GM18861 (cell line): ENCODE results near the gene CHRNA1.
A peak's percentile ranks its signal among the peaks of the same experiment; 100 is the strongest.

Experiments
- ATAC-seq: cut with Tn5 transposase; IDR thresholded peaks from one replicate; pipeline ENCODE4 v1.9.1; 2021; ENCODE audit not compliant: unreplicated experiment

CHRNA1 gene

DNA sequence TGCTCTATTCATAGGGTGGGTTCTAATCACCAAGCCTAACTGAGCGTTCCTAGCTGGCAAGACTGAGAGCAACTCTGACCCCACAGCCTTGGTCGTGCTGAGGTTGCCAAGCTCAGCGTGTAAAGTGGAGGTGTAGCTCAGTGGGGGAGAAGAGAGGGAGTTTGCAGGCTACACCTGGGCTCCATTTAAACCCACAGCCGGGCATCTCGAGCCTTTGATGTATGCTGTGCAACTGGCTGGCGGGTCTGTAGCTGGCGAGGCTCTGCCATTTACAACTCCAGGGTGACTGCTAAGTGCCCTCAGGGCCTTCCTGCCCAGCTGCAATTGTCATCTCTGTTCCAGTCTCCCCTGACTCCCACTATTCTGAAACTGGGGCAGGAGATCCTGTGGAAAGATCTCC, 20.0 kb upstream of the CHRNA1 start:
- no peak for ATAC-seq

DNA sequence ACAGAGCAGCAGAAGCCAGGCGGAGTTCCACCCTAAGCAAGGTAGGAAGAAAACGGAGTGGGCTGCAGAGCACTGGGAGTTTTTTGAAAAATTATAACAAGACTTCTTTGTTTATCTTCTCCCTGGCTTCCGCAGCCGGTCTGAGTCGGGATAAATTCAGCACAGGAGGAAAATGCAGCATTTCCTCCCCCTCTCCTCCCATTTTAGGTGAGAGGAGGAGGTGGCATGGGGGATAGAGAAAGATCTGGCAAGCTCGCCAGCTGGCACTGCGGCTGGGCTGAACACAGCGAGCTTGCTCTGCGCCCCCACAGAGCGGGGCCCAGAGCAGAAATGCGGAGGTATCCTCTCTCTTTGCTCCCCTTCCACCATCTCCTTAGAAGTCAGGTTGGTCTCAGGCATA, 17.7 kb upstream of the CHRNA1 start:
- ATAC-seq = no peak

DNA sequence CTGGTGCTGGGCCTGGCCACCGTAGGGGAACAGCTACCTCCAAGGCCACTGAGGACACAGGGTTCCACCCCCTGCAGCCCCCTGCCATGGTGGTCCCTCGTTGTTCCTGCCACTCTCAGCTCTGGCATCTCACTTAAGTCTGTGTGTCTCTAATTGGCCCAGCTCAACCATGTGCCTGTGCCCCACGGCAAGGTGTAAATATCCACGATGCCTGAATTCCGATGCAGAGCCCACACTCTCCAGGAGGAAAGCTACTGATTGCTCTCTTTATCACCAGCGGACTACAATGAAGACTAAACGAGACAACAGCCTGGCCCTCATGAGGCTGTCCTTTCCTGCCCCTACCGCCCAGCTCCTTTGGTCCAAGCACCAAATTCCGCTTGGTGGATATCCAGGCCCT, 17.0 kb upstream of the CHRNA1 start:
- no peak for ATAC-seq

DNA sequence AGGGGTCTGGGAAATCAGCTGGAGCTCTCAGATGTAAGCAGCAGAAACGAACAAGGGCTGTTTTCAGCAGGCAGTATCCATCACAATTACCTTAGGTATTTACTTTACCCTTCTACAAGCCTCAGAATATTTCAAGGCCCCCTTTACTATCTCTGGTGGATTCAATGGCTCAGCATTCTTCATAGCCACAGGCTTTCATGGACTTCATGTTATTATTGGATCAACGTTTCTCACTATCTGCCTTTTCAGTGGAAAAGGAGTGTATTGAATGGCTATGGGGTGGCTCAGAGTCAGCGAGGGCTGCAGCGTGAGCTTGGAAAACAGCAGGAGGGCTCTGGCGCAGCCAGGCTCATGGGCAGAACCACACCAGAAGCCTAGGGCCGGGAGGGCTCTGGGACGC, 16.6 kb upstream of the CHRNA1 start:
- no peak for ATAC-seq

DNA sequence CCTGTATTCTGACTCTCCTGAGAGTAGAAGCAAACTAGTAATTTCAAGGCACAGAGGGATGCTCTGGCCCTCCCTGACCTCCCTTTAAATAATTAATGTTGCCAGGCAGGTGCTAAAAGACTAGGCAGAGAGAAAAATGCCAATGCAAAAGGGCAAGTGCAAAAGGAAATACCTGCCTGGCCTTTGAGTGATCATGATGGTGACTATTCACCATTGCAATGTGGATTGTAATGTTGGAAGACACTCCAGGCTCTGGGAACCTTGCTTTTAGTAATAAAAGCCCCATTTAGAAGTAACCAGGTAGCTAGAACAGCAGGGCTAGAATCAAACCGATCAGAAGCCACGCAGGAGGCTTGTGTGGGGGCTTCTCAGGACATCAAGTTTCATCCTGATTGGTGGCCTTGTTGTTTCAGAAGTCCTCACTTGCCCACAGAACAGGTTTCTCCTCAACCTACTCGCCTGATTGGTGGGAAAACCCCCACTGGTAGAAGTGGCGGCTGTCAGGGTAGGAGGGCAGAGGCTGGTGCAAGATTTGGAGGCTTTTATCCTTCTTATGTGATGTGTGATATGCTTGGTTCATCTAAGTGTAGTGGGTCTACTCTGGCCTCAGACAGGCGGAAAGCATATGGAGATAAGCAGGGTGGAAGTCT, 16.0 kb upstream of the CHRNA1 start:
- no peak for ATAC-seq

DNA sequence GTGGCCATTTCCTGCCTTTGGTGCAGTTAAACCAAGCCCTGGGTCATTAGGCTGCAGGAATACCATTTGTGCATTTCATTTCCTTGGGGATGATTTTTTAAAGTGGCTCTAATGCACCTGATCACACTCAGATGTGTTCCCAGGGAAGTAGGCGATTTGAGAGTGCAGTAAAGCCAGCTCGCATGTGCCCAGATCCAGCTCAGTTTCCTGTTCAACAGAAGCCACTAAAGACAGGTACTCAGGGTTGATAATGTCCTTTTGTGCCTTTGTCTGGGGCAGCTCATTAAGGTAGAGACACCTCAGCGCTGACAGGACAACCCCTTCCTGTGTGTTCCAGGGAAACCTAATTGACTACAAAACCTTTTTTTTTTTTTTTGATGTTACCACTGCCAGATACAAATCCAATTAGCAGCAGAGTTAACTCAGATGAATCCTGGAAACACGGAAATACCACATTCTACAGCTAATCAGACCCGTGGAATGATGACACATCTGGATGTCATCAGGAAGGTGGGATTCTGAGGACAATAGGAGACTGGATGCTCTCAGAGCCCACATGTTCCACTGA, 15.2 kb upstream of the CHRNA1 start:
- ATAC-seq = no peak

DNA sequence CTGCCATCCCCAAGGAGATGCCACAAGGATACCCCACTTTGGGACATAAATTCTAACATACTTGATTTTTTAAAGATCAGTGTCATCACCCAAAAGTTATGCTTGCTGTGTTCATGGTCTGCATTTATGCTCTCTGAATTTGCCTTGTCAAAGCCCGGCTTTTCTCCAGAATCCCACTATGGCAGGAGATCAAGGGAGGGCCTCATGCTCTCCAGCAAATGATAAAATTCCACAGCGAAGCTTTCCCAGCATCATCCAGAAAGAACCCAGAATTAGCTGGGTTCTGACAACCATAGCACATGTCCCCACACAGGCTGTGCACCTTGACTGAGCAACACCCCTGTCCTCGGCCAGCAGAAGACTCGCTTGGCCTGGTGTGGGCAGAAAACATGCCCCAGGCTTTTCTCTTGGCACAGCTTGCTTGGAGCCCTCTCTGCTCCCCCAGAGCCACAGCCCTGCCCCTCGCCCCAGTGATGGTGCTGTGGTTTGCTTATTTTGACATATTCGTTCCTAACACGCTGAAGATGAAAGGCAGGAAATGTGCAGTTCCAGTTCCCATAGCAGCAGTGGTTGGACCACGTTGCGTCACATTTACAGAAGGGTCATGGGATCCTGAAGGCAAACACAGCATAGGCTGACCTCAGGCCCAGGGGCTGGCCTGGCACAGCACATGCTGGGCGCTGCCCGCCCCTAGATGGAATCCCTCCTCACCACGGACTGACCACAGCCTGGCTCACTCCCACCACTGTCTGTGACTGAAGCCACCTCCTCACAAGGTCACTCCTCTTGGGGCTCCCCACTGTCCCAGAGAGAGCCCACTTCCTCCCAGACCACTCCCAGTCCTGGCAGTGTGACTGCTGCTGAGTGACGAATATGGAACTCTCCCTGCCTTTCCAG, 14.1 kb upstream of the CHRNA1 start:
- ATAC-seq = peak; percentile 50

DNA sequence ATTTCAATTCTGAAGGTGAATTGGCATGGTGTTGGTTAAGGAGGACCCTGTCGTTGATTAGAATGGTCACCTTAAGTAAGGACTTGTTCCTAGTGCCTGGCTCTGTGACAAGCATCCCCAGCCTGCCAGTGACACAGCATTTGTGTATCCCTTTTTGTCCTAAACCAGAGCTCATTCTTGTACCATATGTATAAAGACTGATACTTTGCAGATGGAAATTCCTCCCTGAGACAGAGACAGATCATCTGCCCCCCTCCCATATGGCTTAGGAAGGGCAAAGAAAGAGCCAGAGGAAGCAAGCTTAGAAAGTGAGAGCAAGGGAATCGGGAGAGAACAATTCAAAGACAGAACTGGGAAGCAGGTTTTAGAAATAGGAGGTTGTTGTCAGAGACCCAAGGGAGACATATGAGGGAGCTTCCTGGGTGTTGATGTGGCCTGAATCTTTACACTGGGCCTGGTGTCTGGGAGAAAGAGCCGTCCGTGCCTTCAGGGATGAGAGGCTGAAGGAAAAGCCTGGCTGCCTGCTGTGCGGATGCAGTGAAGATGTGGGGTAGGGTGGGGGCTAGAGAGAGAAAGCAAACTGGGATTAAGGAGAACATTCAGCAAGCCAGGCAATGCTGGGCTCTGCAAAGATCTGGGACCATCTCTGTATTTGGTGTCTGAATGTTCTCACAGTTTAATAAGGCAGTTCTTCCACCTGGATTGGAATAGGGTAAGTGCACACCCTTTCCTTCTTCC, 13.2 kb upstream of the CHRNA1 start:
- ATAC-seq = no peak

DNA sequence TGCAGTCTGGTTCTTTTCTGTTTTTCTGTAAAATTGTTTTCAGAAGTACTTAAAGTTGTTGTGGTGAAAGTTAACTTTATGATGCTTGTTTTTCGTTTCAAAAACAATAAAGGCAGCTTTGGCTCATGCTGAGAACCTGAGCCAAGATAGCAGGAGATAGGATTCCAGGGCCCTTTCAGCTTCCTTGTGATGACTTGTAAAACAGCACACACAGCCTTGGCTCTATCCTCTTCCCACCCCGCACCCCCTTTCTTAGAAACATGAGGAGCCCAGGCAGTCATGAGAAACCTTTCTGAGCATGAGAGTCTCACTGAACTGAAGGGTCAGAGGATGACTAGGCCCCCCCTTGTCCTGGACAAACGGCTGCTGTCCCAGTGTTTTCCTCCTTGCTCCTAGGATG, 12.4 kb upstream of the CHRNA1 start:
- no peak for ATAC-seq

DNA sequence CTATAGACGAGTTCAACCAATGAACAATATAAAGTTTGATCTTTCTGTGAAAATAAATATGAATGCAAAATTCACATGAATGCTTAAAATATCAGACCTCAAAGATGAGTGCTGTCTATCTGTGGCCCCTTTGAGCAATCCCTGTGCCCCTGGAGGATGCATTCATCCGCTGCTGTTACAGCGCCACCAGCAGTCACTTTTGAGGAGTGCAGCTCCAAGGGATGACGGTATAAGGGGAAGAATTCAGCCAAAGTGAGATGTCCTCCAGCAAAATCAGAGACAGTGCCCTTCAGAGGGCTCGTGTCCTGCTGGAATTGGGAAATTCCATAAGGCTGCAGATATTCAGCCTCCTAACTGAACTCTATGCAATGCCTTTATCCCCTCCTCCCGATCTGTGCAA, 12.0 kb upstream of the CHRNA1 start:
- ATAC-seq = no peak

DNA sequence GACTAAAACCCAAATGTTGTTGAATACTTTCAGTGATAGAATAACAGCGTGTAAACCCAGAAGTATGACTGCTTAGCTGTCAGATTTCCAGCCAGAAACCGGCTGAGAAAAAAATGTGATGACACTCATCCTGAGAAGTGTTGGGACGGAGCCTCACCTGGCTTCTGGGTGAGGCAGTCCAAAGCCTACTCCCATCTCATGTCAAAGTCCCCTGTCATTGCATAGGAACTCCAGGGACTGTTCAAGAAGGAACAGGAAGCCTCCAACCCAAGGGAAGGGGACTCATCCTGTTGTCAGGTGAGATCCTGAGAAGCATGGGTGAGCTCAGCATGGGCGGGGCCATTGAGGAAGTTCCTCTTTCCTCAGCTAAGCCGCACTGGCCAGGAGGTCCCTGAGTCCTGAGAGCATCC, 11.3 kb upstream of the CHRNA1 start:
- no peak for ATAC-seq

DNA sequence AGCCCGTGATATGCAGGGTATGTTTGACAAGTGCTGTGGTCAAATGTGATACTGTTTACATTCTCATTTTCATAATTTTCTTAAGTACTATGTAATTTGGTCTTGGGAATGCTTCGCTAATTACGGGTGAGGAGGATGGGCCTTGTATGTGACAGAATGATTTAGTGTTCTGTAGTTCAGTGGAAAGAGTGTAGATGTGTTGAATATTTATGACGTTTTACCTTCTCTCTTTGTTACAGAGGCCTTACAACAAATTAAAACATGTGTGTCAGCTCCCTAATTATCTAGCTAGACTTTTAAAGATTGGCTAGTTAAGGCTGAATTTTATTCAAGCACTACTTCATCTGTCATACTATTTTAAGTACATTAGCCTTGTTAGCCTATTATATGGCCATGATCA, 10.6 kb upstream of the CHRNA1 start:
- ATAC-seq = no peak

DNA sequence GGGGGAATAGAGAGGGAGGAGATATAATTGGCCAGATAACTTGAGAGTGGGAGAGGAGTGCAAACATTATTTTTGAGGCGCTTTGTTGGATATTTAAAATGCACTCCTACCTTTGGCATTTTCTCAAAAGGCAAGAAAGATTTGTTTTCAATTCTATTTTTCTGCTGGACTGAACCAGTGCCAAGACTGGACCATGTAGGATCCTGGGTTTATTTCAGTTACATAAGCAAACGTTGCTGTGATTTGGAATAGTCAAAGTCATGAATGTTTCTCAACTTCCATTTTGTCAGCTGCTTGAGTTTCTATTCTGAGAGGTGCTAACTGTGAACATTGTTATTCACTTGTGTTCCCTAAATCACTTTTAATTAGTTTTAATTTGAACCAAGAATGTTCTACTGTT, 8.9 kb upstream of the CHRNA1 start:
- no peak for ATAC-seq

DNA sequence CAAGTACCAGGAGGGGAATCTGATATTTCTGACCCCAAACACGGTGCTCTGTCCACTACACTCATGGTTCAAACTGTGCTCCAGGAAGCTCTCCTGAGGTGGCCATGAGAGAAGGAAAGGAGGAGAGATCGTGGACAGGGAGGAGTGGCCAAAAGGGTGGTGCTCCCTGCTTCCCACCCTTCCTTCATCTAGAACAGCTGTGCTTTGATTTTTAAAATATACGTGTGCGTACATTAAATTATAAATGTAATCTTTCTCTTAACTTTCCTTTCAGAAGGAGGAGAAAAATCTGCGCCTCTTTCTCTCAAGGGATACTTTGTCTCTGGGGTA, 8.2 kb upstream of the CHRNA1 start:
- no peak for ATAC-seq

DNA sequence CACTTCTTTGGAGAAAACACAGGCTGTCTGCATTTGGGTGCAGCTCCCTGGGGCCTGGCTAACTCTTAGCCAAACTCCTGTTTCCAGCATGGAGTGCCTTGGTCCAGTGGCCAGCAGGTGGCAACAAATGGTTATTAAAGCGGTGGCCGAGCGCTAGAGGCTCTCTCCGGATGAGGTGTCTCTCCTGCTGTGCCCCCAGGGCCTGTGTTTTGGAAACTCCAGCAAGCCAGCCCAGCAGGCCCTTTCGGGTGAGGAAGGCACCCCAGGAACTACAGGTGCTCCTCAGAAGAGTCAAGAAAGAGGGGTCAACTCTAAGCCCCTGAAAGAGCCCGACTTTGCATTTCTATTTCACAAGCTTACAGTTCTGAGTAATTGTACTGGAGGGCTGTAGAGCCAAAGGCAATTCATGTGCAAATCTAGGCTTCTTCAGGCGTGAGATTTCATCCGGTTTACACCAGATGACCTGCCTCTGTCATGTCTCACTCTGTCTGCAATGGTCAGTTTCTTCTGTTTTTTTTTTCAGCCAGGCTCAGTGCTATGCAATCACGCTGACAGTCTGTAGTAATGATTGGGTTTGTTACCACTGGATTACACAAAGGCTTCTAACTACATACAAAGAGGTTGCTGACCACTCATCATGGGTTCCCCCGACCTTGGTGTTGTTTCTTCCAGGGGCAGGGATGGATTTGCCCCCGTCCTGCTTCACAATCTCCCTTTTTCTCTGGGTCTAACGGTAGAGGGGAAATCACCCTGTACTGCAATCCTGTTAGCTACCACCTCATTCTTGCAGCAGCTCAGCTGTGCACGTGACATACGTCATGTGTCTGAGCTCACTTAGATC, 7.6 kb upstream of the CHRNA1 start:
- no peak for ATAC-seq

DNA sequence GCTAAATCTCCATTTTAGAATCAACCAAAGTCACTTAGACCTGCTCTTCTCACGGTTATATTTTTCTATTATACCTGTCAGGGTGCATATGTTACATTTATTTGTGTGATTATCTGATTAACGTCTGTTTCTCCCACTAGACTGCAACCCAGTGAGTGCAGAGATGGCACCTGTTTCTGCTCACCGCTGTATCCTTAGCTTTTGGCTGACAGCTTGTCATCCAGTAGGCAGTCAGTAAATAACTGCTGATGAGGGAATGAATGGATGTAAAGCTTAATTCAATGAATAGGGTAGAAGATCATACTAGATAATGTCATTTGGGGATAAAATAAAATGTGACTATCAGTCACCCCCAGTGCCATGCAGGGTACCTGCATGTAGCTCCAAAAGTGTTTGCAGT, 6.9 kb upstream of the CHRNA1 start:
- ATAC-seq = no peak

DNA sequence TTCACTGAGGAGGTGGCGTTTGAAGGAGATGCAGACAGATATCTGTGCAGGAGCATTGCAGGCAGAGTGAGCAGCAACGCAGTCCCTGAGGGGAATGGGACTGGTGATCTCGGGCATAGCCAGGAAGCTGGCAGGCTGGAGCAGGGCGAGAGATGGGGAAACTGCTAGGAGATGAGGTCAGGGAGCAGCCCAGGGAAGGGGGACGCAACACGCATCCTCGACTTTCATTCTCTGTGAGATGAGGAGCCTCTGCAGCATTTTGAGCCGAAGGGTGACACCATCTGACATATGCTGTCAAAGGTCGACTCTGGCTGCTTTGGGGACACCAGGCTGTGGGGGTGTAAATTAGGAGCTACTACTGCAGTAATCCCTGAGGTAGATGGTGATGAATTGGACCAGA, 4.3 kb upstream of the CHRNA1 start:
- no peak for ATAC-seq

DNA sequence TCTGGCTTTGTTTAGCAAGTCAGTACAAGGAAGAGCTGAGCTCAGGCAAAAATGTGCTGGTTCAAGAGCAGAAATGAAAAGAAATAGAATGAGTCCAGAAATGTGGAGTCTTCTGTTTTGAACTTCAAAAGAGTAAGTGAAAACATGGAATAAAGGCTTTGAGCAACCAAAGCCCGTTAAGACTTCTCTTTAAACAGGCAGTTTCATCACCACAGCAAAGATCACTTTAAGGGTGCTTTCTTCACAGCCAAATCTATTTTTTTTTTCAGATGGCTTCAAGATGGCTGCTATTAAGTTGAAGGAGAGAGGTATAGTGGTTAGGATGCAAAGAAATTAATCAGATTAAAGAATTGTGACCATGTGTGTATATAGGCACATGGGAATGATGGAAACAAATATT, 2.0 kb upstream of the CHRNA1 start:
- no peak for ATAC-seq

DNA sequence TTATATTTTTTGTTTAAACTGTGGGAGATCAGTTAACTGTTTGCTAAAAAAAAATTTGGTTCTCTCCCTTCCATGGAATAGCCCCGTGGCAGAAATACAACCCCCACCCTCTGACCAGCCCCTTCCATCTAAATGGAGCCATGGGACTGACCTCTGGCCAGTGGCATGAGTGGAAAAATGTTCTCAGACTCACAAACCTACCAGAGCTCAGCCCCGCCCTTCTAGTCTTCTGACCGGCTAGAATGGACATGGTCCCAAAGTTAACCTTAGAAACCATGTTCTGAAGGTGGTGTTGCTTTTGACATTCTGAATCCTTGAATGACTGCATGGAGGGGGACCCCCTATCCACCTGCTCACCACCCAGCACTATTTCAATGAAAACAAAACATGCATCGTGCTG, 1.3 kb upstream of the CHRNA1 start:
- ATAC-seq = no peak

DNA sequence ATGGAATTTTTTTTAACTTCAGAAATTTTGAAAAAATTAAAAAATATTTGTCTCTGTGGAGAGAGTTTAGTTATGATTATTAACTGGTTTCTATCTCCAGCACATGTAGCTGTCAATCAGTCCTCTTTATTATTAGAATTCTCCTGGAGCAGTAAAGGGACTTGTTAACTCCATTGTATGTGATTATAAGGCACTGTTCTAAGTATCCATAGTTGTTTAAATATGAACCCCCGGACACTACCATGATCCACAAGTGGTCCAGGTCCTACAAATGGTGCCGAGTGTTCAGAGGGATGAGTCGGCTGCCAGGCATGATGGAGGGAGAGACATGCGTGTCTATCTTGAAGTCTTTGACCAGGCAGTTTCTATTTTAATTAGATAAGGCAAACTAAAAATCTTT, 492 bp downstream of the CHRNA1 start:
- no peak for ATAC-seq

DNA sequence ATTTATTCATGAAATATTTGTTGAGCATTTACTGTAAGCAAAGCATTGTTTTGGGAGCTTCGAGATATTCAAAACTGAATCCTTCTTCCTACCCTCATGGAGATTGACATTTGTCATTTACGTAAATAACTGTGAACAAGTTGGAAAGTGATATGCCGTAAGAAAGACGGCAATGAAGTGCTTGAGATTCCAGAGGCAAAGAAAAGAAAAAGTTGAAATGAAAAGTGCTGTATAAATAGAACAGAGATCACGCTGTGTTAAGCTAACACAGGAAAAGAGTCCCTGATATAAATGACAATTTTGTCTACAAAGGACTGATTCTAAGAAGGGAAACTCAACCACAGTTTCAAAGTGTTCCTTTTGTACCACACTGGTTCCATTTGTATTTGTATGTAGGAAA, 1.8 kb downstream of the CHRNA1 start:
- ATAC-seq = no peak
